Measurements from ENCODE around the gene CCDC40.
A peak's percentile ranks its signal among the peaks of the same experiment; 100 is the strongest.

CCDC40 gene

GRCh38 chr17:80002070-80002641, 34.3 kb upstream of the CCDC40 start:
- DNase-seq = no peak

- no peak for DNase-seq
These were observed 33.6 kb upstream of the CCDC40 start for GRCh38 chr17:80002690-80003490.

GRCh38 chr17:80003969-80004368, 32.5 kb upstream of the CCDC40 start:
- no peak for DNase-seq

GRCh38 chr17:80005360-80006338, 30.8 kb upstream of the CCDC40 start:
- DNase-seq = no peak

GRCh38 chr17:80006339-80006720, 30.1 kb upstream of the CCDC40 start:
- DNase-seq = no peak

- DNase-seq = no peak
These were observed 29.4 kb upstream of the CCDC40 start for GRCh38 chr17:80006811-80007752.

GRCh38 chr17:80007939-80008338, 28.5 kb upstream of the CCDC40 start:
- no peak for DNase-seq

- DNase-seq = peak; percentile 36
These were observed 28.0 kb upstream of the CCDC40 start for GRCh38 chr17:80008383-80008840.

- DNase-seq = no peak
These were observed 27.6 kb upstream of the CCDC40 start for GRCh38 chr17:80008848-80009247.

- no peak for DNase-seq
These were observed 26.8 kb upstream of the CCDC40 start for GRCh38 chr17:80009391-80010282.

GRCh38 chr17:80010283-80010858, 26.1 kb upstream of the CCDC40 start:
- no peak for DNase-seq

- DNase-seq = no peak
These were observed 24.4 kb upstream of the CCDC40 start for GRCh38 chr17:80011989-80012555.

GRCh38 chr17:80012765-80013741, 23.4 kb upstream of the CCDC40 start:
- no peak for DNase-seq

- no peak for DNase-seq
These were observed 19.0 kb upstream of the CCDC40 start for GRCh38 chr17:80017226-80018010.

GRCh38 chr17:80018917-80019651, 17.4 kb upstream of the CCDC40 start:
- DNase-seq = no peak

- no peak for DNase-seq
These were observed 14.8 kb upstream of the CCDC40 start for GRCh38 chr17:80021600-80021999.

GRCh38 chr17:80023481-80024205, 12.8 kb upstream of the CCDC40 start:
- no peak for DNase-seq
